RWPE1 (cell line): ENCODE measurements around the gene CYGB.
A peak's percentile ranks its signal among the peaks of the same experiment; 100 is the strongest.

Experiments
- CTCF ChIA-PET: fragments of 350-600 bp; sonication (Branson Sonifier 250); formaldehyde crosslinking; extraction: SDS; loops from one replicate; lab custom pipeline; 2021; lab: Yijun Ruan, JAX
- POLR2A ChIA-PET: fragments of 400-600 bp; formaldehyde crosslinking; extraction: SDS; loops from one replicate; lab custom pipeline; 2020; ENCODE audit warnings: antibody characterized with exemption; ENCODE audit not compliant: low non-redundant PET; lab: Yijun Ruan, JAX
- DNase-seq: peaks from one replicate; pipeline ENCODE4 v3.0.0; 2012; ENCODE audit warnings: low spot score
- H3K27ac ChIP-seq: fragments of 450-650 bp; 2 replicates; pipeline ENCODE4 v1.5.1; 2017
- CTCF ChIP-seq: fragments of 450-650 bp; conservative IDR thresholded peaks from 2 replicates; pipeline ENCODE4 v1.5.1; 2017; ENCODE audit warnings: low read depth, mild to moderate bottlenecking

Gene CYGB

GRCh38 chr17:76570457-76570856 lies 32.9 kb upstream of the CYGB start:
- ChIA-PET CTCF (interaction anchor here (0.6 kb wide), 1 partner anchor 105 kb away, joined by 3 read pairs; no protein-coding TSS in a partner anchor), POLR2A (no interaction called here)
- no peak for TF ChIP-seq CTCF
- H3K27ac ChIP-seq: peak overlapping the region; percentile 60
- DNase-seq: no peak

GRCh38 chr17:76569607-76570279 lies 32.2 kb upstream of the CYGB start:
- ChIA-PET CTCF (interaction anchor here (1.4 kb wide), 1 partner anchor 16 kb away, joined by 3 read pairs; the partner anchor contains the start of gene ST6GALNAC2), POLR2A (no interaction called here)
- peak overlapping the region; percentile 60 for H3K27ac ChIP-seq
- no peak for TF ChIP-seq CTCF
- DNase-seq: no peak

- no peak for DNase-seq
- peak overlapping the region; percentile 67 for H3K27ac ChIP-seq
- TF ChIP-seq CTCF: no peak
- ChIA-PET POLR2A (no interaction called here), CTCF (interaction anchor here (0.7 to 1.4 kb wide), 2 partner anchors 17 to 415 kb away, joined by 3 read pairs; partner anchors contain the start of gene ST6GALNAC2)
Measured at GRCh38 chr17:76568811-76569221, 31.3 kb upstream of the CYGB start.

- ChIA-PET CTCF (interaction anchor here (0.7 to 2.3 kb wide), 5 partner anchors 18 to 414 kb away, joined by 3 to 6 read pairs (median 4); partner anchors contain the start of gene ST6GALNAC2), POLR2A (interaction anchor here (1.2 kb wide), 1 partner anchor 10 kb away, joined by 5 read pairs; no protein-coding TSS in a partner anchor)
- H3K27ac ChIP-seq: peak overlapping the region; percentile 67
- DNase-seq: no peak
- no peak for TF ChIP-seq CTCF
Measured at GRCh38 chr17:76567634-76568432, 30.3 kb upstream of the CYGB start.

GRCh38 chr17:76566988-76567431 lies 29.5 kb upstream of the CYGB start:
- no peak for DNase-seq
- no peak for TF ChIP-seq CTCF
- peak overlapping the region; percentile 67 for H3K27ac ChIP-seq
- POLR2A ChIA-PET: interaction anchor here (0.6 to 1.2 kb wide), 3 partner anchors 10 to 1316 kb away, joined by 3 to 7 read pairs (median 5); no protein-coding TSS in a partner anchor
- CTCF ChIA-PET: interaction anchor here (1.0 to 2.3 kb wide), 5 partner anchors 19 to 114 kb away, joined by 3 to 6 read pairs (median 5); partner anchors contain the start of gene ST6GALNAC2

GRCh38 chr17:76566613-76566943 lies 29.1 kb upstream of the CYGB start:
- POLR2A ChIA-PET: interaction anchor here (0.6 to 1.1 kb wide), 2 partner anchors 9 to 1315 kb away, joined by 3 to 7 read pairs; no protein-coding TSS in a partner anchor
- CTCF ChIA-PET: interaction anchor here (0.6 to 2.3 kb wide), 5 partner anchors 20 to 124 kb away, joined by 3 to 8 read pairs (median 5); partner anchors contain the start of gene ST6GALNAC2
- H3K27ac ChIP-seq: peak overlapping the region; percentile 67
- TF ChIP-seq CTCF: no peak
- DNase-seq: no peak
